Astrocyte of the spinal cord (primary cell): Measurements from ENCODE around the gene NELL2.
A peak's percentile ranks its signal among the peaks of the same experiment; 100 is the strongest.

ENCODE experiments used
- DNase-seq: peaks from one replicate; pipeline ENCODE4 v3.0.0; 2011; ENCODE audit warnings: low read depth, low spot score
- H3K4me3 ChIP-seq: 2 replicates; pipeline ENCODE4 v1.5.1; 2011; ENCODE audit warnings: low read depth, mild to moderate bottlenecking, low read length, moderate library complexity
- in situ Hi-C: cut with HindIII; loops from 2 replicates; pipeline ENCODE4 v1.10.0; 2017; ENCODE audit warnings: low sequenced_read_pairs
- TF ChIP-seq, protein P1 (sequence below): IDR thresholded peaks from 2 replicates; pipeline ENCODE4 v1.5.1; 2012; ENCODE audit warnings: low read depth, mild to moderate bottlenecking, low read length, inconsistent platforms

Gene NELL2

DNA sequence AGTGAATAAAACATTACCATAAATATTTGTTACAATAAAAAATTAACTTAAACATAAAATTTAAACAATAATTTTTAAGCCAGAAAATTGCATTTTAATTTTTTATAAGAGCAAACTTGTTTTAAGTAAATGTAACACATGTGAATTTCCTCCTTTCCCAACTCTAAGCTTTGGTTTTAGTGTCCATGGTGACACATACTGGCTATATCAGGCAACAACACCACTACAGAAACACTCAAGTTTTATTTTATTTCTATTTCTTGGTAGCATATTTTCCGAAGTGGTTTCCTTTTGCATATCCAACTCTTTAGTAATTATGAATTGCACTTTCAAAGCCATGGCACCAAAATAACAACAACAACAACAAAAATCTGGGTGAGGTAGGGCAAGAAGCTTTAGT, 2.2 kb downstream of the NELL2 start:
- DNase-seq = peak; percentile 29
- TF ChIP-seq, protein P1, sequence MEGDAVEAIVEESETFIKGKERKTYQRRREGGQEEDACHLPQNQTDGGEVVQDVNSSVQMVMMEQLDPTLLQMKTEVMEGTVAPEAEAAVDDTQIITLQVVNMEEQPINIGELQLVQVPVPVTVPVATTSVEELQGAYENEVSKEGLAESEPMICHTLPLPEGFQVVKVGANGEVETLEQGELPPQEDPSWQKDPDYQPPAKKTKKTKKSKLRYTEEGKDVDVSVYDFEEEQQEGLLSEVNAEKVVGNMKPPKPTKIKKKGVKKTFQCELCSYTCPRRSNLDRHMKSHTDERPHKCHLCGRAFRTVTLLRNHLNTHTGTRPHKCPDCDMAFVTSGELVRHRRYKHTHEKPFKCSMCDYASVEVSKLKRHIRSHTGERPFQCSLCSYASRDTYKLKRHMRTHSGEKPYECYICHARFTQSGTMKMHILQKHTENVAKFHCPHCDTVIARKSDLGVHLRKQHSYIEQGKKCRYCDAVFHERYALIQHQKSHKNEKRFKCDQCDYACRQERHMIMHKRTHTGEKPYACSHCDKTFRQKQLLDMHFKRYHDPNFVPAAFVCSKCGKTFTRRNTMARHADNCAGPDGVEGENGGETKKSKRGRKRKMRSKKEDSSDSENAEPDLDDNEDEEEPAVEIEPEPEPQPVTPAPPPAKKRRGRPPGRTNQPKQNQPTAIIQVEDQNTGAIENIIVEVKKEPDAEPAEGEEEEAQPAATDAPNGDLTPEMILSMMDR = peak; percentile 22
- in situ Hi-C loops = no loop called here
- no peak overlapping the region for H3K4me3 ChIP-seq

DNA sequence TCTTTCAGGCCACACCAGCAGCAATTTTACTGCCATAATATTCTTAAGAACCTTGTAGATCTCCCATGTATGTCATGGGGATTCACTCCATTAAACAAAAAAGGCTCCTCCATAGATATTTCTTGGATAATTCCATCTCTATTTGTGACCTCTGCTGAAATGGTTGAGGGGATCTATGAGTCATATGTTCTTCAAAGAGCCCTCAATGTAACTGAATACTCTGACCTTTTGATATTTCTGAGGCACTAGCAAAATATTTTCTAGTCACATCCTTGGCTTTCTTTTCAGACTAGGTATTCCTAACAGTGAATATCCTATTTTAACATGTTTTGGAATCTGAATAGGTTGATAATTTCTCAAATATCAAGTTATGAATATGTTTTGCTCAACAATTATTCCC, 6.6 kb downstream of the NELL2 start:
- TF ChIP-seq, protein P1 = no peak
- DNase-seq = no peak
- no peak overlapping the region for H3K4me3 ChIP-seq
- in situ Hi-C loops = no loop called here

DNA sequence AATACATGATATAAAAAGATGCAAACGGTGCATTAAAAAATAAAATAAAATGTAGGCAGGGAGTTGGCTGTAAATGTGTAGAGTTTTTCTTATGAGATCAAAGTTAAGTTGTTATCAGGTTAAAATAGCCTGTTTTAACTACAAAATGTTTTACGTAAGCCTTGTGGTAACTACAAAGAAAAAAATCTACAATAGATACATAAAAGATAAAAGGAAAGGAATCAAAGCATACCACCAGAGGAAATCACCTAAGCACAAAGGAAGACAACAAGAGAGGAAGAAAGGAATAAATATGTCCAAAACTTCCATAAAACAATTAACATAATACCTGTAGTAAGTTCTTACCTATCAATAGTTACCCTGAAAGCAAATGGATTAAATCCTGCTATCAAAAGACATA, 12.2 kb downstream of the NELL2 start:
- in situ Hi-C loops = no loop called here
- no peak for DNase-seq
- no peak overlapping the region for H3K4me3 ChIP-seq
- TF ChIP-seq, protein P1 = no peak

DNA sequence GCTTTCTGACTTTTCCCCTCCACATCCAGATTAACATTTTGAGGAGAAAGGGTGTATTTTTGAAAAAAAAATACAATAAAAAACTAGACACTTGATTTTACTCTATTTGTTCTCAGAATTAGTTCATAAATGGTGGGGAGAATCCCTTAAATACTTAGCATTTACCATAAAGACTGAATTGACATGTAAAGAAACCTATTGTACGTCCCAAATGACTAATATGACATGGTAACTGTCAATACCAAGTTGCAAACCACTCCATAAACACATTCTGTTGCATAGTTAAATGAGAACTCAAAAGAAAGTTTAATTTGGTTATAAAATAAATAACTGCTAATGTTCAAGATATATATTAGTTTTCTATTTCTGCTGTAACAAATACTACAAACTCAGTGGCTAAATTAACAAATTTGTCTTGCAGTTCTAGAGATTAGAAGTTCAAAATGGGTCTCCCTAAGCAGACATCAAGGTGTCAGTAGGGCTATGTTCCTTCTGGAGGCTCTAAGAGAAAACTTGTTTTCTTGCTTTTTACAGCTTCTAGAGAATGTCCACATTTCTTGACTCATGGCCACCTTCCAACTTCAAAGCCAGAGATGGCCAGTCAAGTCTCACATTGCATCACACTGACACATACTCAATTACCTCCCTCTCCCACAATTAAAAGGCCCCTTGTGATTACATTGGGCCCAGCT, 16.0 kb downstream of the NELL2 start:
- DNase-seq = no peak
- in situ Hi-C loops = no loop called here
- TF ChIP-seq, protein P1 = no peak

DNA sequence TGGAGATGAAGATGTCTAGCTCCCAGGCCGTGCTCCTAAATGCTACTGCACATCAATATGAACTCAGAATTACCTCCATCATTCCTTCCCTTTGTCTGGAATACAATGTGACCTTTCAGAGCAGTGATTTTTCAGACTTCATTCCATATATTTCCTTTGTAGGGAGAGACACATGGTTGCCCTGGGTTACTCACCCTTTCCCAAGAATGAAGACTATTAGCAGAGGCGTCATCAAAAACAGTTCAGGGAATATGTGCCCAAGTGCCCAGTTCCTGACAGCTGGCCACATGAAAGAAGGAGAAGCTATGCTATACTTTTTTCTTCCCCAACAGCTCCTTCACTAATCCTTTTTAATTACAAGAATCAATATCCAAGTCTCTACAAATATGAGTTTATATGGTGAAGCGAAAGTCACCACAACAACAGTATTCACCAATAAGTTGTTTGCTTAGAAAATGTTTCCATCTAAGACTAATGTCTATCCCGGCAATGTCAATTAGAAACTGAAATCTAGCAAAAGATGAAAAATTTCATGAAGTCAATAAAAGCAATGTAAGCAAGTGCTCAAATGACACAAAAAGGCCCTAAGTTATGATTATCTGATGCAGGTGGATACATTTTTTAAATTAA, 17.8 kb downstream of the NELL2 start:
- TF ChIP-seq, protein P1 = no peak
- H3K4me3 ChIP-seq = no peak overlapping the region
- no peak for DNase-seq
- in situ Hi-C loops = no loop called here

More for the DNA sequence above, 16.0 kb downstream of the NELL2 start:
- H3K4me3 ChIP-seq = no peak overlapping the region

DNA sequence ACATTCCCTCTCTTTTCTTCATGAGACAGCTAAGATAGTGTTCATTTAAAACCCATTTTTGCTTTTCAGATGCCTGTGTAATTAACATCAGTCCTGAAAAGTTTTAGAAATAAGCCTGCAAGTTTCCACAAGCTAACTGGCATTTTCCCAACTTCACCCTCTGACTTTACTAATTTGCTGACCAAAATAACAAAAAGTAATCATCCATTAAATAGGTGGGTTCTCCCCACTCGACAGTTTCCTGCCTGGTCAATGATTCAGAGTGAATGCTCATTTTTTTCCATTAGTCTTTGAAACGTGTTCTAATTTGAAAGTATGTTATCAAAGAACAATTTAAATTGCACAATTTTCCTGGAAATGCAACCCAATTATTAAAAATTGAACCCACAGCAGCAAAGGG, 23.6 kb downstream of the NELL2 start:
- no peak overlapping the region for H3K4me3 ChIP-seq
- in situ Hi-C loops = no loop called here
- TF ChIP-seq, protein P1 = no peak
- DNase-seq = no peak
